PC-3 (cell line): Measurements from ENCODE around the gene NCS1. TPM values are rescaled to one million over a fixed set of nuclear protein-coding genes. Genes with fewer than 3 reads are reported as not detected.

Experiments used
- ATAC-seq: fragments of 200-7000 bp; cut with Tn5 transposase; 2 replicates; pipeline ENCODE4 v1.9.1; 2020; ENCODE audit warnings: mild to moderate bottlenecking, moderate library complexity
- BruUV-seq: library from RNA; stranded (reverse); fragments of 400-500 nt; replicated peaks from 2 replicates; lab custom pipeline; 2021; lab: Mats Ljungman, UMichigan
- CTCF ChIA-PET: fragments of 300-600 bp; sonication (Branson Sonifier 250); formaldehyde crosslinking; loops from one replicate; lab custom pipeline; 2022; ENCODE audit warnings: antibody characterized with exemption; lab: Charles Lee
- POLR2A ChIA-PET: fragments of 300-600 bp; sonication (Branson Sonifier 250); formaldehyde crosslinking; loops from one replicate; lab custom pipeline; 2022; ENCODE audit warnings: antibody characterized with exemption; ENCODE audit not compliant: unreplicated experiment; lab: Charles Lee
- DNase-seq: peaks from one replicate; pipeline ENCODE4 v3.0.0-alpha.2; 2015
- H2AFZ ChIP-seq: fragments of 300-600 bp; sonication (generic); 2 replicates; pipeline ENCODE4 v1.6.0; 2016; ENCODE audit warnings: antibody characterized with exemption, low read length
- H3F3A ChIP-seq: fragments of 300-600 bp; sonication (generic); one replicate; pipeline ENCODE4 v1.6.0; 2017; ENCODE audit warnings: antibody characterized with exemption, low read length, control low read depth, mild to moderate bottlenecking; ENCODE audit not compliant: unreplicated experiment
- H3K27ac ChIP-seq: fragments of 300-600 bp; sonication (generic); 2 replicates; pipeline ENCODE4 v1.5.1; 2016; ENCODE audit warnings: mild to moderate bottlenecking, low read length
- H3K27me3 ChIP-seq: fragments of 300-600 bp; sonication (generic); 2 replicates; pipeline ENCODE4 v1.6.1; 2016; ENCODE audit warnings: low read length, mixed read lengths
- H3K36me3 ChIP-seq: fragments of 300-600 bp; sonication (generic); 2 replicates; pipeline ENCODE4 v1.6.1; 2016; ENCODE audit warnings: low read depth, mixed run types, low read length, mixed read lengths
- H3K4me1 ChIP-seq: fragments of 300-600 bp; sonication (generic); 2 replicates; pipeline ENCODE4 v1.5.1; 2016; ENCODE audit warnings: low read length; ENCODE audit not compliant: insufficient read depth
- H3K4me2 ChIP-seq: fragments of 300-600 bp; sonication (generic); 2 replicates; pipeline ENCODE4 v1.6.0; 2016; ENCODE audit warnings: low read length
- H3K4me3 ChIP-seq: fragments of 300-600 bp; sonication (generic); 2 replicates; pipeline ENCODE4 v1.5.1; 2016; ENCODE audit warnings: mild to moderate bottlenecking, low read length, mixed read lengths
- H3K79me2 ChIP-seq: fragments of 300-600 bp; sonication (generic); 2 replicates; pipeline ENCODE4 v1.6.1; 2017; ENCODE audit warnings: low read length, mixed read lengths
- H3K9ac ChIP-seq: fragments of 300-600 bp; sonication (generic); 2 replicates; pipeline ENCODE4 v1.6.0; 2016; ENCODE audit warnings: mild to moderate bottlenecking, low read length
- H3K9me2 ChIP-seq: fragments of 300-600 bp; sonication (generic); replicated peaks from 2 replicates; pipeline ENCODE4 v1.6.1; 2016; ENCODE audit warnings: mixed run types, low read length, mixed read lengths
- H3K9me3 ChIP-seq: fragments of 300-600 bp; sonication (generic); 2 replicates; pipeline ENCODE4 v1.6.1; 2016; ENCODE audit warnings: low read length, mixed read lengths
- H4K20me1 ChIP-seq: fragments of 300-600 bp; sonication (generic); 2 replicates; pipeline ENCODE4 v1.6.1; 2016; ENCODE audit warnings: low read length, mixed read lengths
- EZH2 ChIP-seq: fragments of 300-600 bp; sonication (generic); IDR thresholded peaks from one replicate; pipeline ENCODE4 v1.6.1; 2017; ENCODE audit warnings: antibody characterized with exemption, mild to moderate bottlenecking, low read length; ENCODE audit not compliant: unreplicated experiment
- EZH2phosphoT487 ChIP-seq: fragments of 300-600 bp; sonication (generic); IDR thresholded peaks from 2 replicates; pipeline ENCODE4 v1.6.1; 2018; ENCODE audit warnings: mild to moderate bottlenecking, antibody characterized with exemption, low read length, borderline replicate concordance
- intact Hi-C: fragments of 100-400 bp; cut with micrococcal nuclease; formaldehyde crosslinking; loops from 2 replicates; pipeline ENCODE4 v1.9.0; 2023
- total RNA-seq: library from RNA; depleted of rRNA; stranded (reverse); fragments of >200 nt; gene quantifications from 2 replicates; pipeline ENCODE4 v1.2.3, GENCODE V29; 2014
- TF ChIP-seq, protein P1 (sequence below): fragments of 300-600 bp; sonication (generic); conservative IDR thresholded peaks from 2 replicates; pipeline ENCODE4 v1.5.1; 2017; ENCODE audit warnings: antibody characterized with exemption, low read depth, mild to moderate bottlenecking, low read length

Gene NCS1
- total RNA-seq, 1 experiment from 2014 or later, result 14.0 TPM

DNA sequence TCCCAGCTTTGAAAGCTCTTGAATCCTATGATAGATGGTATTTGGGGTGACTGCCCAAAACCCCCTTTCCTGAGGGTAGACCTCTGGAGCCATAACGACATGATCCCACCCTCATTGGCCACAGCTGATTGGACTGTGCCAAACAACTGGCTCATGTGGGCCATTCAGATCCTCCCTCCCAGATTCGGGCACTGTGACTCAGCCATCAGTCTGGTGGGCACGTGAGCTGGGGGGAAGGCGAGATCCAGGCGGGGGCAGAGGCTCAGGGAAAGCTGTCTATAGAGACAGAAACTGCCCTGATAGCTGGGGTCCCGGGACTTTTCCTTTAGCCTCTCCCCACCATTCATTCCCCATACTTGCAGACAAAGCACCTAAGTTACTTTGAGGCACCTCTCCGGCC lies 15.1 kb upstream of the NCS1 start:
- Histone ChIP-seq H3K9me3 (no peaks in the 10 kb centered on the region), H3K9me2 (no peaks in the 10 kb centered on the region), H3K79me2 (no peaks in the 10 kb centered on the region), H4K20me1 (no peaks in the 10 kb centered on the region), H3F3A (no peaks in the 10 kb centered on the region), H3K36me3 (no peaks in the 10 kb centered on the region), H3K27ac (no peak overlapping the region), H3K27me3 (no peaks in the 10 kb centered on the region), H2AFZ (no peak overlapping the region), H3K4me3 (no peak overlapping the region), H3K4me1 (no peaks in the 10 kb centered on the region), H3K4me2 (no peak overlapping the region), H3K9ac (no peak overlapping the region)
- ChIA-PET POLR2A (no interaction called here), CTCF (no interaction called here)
- TF ChIP-seq, protein P1, sequence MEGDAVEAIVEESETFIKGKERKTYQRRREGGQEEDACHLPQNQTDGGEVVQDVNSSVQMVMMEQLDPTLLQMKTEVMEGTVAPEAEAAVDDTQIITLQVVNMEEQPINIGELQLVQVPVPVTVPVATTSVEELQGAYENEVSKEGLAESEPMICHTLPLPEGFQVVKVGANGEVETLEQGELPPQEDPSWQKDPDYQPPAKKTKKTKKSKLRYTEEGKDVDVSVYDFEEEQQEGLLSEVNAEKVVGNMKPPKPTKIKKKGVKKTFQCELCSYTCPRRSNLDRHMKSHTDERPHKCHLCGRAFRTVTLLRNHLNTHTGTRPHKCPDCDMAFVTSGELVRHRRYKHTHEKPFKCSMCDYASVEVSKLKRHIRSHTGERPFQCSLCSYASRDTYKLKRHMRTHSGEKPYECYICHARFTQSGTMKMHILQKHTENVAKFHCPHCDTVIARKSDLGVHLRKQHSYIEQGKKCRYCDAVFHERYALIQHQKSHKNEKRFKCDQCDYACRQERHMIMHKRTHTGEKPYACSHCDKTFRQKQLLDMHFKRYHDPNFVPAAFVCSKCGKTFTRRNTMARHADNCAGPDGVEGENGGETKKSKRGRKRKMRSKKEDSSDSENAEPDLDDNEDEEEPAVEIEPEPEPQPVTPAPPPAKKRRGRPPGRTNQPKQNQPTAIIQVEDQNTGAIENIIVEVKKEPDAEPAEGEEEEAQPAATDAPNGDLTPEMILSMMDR, result no peak
- no peak for TF ChIP-seq EZH2phosphoT487
- no peak for TF ChIP-seq EZH2
- intact Hi-C loops, result no loop called here
- no peak for DNase-seq
- ATAC-seq, result no peak
- BruUV-seq, result no TSS peak

DNA sequence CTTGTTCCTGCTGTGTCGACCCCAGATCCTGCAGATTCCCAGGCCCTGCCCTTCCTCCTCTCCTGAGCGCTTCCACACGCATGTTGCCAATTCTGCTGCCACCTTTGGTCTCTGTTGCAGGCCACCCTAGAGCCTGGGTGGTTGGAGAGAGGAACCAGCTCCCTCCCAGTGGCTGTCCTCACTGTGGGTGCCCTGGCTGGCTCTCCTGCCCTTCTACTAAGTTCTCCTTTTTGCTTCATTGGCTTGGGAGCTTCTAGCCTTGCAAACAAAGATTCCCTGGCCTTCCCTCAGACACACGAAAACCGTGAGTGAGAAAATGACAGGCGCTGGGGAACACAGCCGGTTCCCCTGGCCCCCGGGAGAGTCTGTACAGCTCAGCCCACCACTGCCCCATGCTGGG lies 14.2 kb upstream of the NCS1 start:
- no peak for ATAC-seq
- H3K36me3 ChIP-seq, result no peaks in the 10 kb centered on the region
- ChIA-PET POLR2A (no interaction called here), CTCF (no interaction called here)
- no peaks in the 10 kb centered on the region for H3K9me3 ChIP-seq
- TF ChIP-seq EZH2 (no peak), EZH2phosphoT487 (no peak)
- TF ChIP-seq, protein P1, result no peak
- no peak overlapping the region for H3K4me3 ChIP-seq
- H3K9ac ChIP-seq, result no peak overlapping the region
- H2AFZ ChIP-seq, result no peak overlapping the region
- H3K4me1 ChIP-seq, result no peaks in the 10 kb centered on the region
- no TSS peak for BruUV-seq
- H3K79me2 ChIP-seq, result no peaks in the 10 kb centered on the region
- DNase-seq, result no peak
- H4K20me1 ChIP-seq, result no peaks in the 10 kb centered on the region
- intact Hi-C loops, result no loop called here
- H3K4me2 ChIP-seq, result no peak overlapping the region
- no peaks in the 10 kb centered on the region for H3F3A ChIP-seq
- H3K27me3 ChIP-seq, result no peaks in the 10 kb centered on the region
- H3K9me2 ChIP-seq, result no peaks in the 10 kb centered on the region
- no peak overlapping the region for H3K27ac ChIP-seq

DNA sequence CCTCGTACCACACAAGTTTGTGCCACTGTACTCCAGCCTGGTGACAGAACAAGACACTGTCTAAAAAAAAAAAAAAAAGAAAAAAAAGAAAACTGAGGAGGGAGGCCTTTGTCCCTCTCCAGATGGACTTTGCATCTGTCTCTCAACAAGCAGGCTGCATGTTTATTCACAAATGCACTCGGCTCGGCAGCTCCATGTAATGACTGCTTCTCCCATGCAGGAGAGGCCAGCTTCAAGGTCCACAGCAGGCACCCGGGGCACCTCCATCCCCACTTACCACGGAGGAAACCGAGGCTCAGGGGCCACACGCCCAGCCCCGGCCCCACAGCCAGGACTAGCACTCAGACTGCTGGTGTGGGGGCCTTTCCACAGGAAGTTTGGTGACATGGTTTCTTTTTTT lies 13.1 kb upstream of the NCS1 start:
- Histone ChIP-seq H2AFZ (no peak overlapping the region), H3K27ac (no peak overlapping the region), H3K79me2 (no peaks in the 10 kb centered on the region), H3K4me2 (no peak overlapping the region), H3K36me3 (no peaks in the 10 kb centered on the region), H3K27me3 (no peaks in the 10 kb centered on the region), H3K4me1 (no peaks in the 10 kb centered on the region), H3K4me3 (no peak overlapping the region), H3K9me3 (no peaks in the 10 kb centered on the region), H4K20me1 (no peaks in the 10 kb centered on the region), H3F3A (no peaks in the 10 kb centered on the region), H3K9ac (no peak overlapping the region), H3K9me2 (no peaks in the 10 kb centered on the region)
- ATAC-seq (no peak), DNase-seq (no peak)
- ChIA-PET POLR2A (no interaction called here), CTCF (no interaction called here)
- BruUV-seq, result no TSS peak
- intact Hi-C loops, result no loop called here
- TF ChIP-seq EZH2phosphoT487 (no peak), EZH2 (no peak)
- TF ChIP-seq, protein P1, result no peak
